Pancreas (tissue), 10 donors: ENCODE data around the gene FOXP2. TPM values are rescaled to one million over a fixed set of nuclear protein-coding genes. Genes with fewer than 3 reads are reported as not detected.

ENCODE experiments used
- ATAC-seq, 4 donors: fragments of 200-7000 bp; cut with Tn5 transposase; one replicate each; pipeline versions ENCODE4 v1.8.0 to v1.9.1; 2020; ENCODE audit warnings: mild to moderate bottlenecking in 4 of 4, moderate library complexity in 4 of 4
- DNase-seq, 6 donors: peaks; one replicate each; pipeline ENCODE4 v3.0.0-alpha.2; 2020
- FAIRE-seq: peaks from 2 replicates; lab custom pipeline; 2012; peaks lifted over from hg19 to GRCh38; lab: Jason Lieb, UNC
- H3K27ac ChIP-seq, 4 donors: fragments of 200-600 bp; sonication (generic); 1 replicate in 3 of 4; 2 replicates in 1 of 4; pipeline versions ENCODE4 v1.5.0 to v1.8.0; 2020
- H3K27me3 ChIP-seq, 4 donors: fragments of 200-600 bp; one replicate each; pipeline ENCODE4 v1.8.0; 2021
- H3K36me3 ChIP-seq, 3 donors: fragments of 200-600 bp; sonication (generic) in 1 of 3; one replicate each; pipeline versions ENCODE4 v1.5.0 to v1.8.0; 2020 to 2021
- H3K4me1 ChIP-seq, 3 donors: fragments of 200-600 bp; one replicate each; pipeline ENCODE4 v1.8.0; 2021
- H3K4me3 ChIP-seq, 4 donors: fragments of 200-600 bp; sonication (generic) in 2 of 4; one replicate each; pipeline versions ENCODE4 v1.5.0 to v1.8.0; 2020 to 2021
- H3K9me3 ChIP-seq, 4 donors: fragments of 200-600 bp; one replicate each; pipeline ENCODE4 v1.8.0; 2021
- CTCF ChIP-seq, 4 donors: fragments of 200-600 bp; sonication (generic) in 3 of 4; IDR thresholded peaks; one replicate each; pipeline versions ENCODE4 v1.5.0 to v1.8.0; 2021; ENCODE audit warnings: antibody characterized with exemption in 4 of 4
- WGBS, 2 donors: extraction: QIAGEN DNeasy Blood & Tissue Kit; methylation state at CpG; one replicate each; pipeline ENCODE4 v1.1.7; 2013; 5-methylcytosine and 5-hydroxymethylcytosine counted together
- intact Hi-C, 3 donors: fragments of 100-400 bp; cut with DNase I; formaldehyde crosslinking; loops; one replicate each; pipeline versions ENCODE4 v1.11.1 to v1.14.2; 2022
- polyA plus RNA-seq, 2 donors: library from polyadenylated mRNA; stranded (reverse); fragments of 200-250 nt; gene quantifications; one replicate each; pipeline ENCODE4 v1.2.3, GENCODE V29; 2013
- total RNA-seq, 6 donors: library from RNA; stranded (reverse); fragmentation: NEBNext Ultra II Directional in 4 of 6; extraction: Animal tissue kit (Norgen Biotek cat#: 25700) in 4 of 6; gene quantifications; one replicate each; pipeline versions ENCODE4 v1.2.1 to v1.2.4, GENCODE V29; 2021 to 2023
- donor health status: healthy with polysubstance abuse.
- donor health status: DM: no; HTN: no; CAD: no; lungs with moderate emphysema.
- donor health status: DM: no; HTN: no; CAD: no.
- donor health status: control.
- donor health status: control.
- donor health status: Bipolar disorder and iron deficiency.
- donor health status: DM: yes; HTN: yes; CAD: no.
- donor health status: DM: no; HTN: no; CAD: no.
- donor health status: DM: no; HTN: no; CAD: no.
- donor health status: DM: yes; HTN: yes; CAD: no.

The FOXP2 gene
- total and polyA plus RNA-seq, 8 donors, result 2.7 to 12.6 (median 10.2) TPM

DNA sequence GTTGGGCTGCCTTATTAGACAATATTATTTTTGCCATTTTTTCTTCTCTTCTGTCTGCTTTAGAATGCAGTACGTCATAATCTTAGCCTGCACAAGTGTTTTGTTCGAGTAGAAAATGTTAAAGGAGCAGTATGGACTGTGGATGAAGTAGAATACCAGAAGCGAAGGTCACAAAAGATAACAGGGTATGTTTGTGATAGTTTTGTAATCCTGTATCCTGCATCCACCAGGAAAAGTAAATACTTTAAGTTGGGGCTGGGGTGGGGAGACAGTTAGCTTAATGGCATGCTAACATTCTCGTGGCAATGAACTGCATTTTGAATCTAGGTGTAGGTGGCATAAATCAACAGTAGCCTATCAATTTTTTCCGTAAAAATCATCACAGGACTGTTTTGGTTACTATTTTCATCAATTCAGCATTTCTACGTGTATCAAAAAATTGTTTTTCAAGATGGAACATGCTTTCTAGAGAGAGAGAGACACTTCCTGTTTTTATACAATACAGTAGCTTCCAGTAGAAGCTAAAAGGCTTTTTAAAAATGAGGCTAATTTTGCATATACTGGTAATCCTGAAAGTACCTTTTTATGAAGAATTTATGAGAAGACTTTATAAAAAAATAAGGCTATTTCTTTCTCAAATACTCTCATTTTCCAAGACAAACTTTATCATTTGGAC lies 247.5 kb downstream of the FOXP2 start:
- Histone ChIP-seq H3K4me1 (no peaks in the 10 kb centered on the region), H3K4me3 (no peak overlapping the region), H3K27ac (no peak overlapping the region), H3K9me3 (no peaks in the 10 kb centered on the region), H3K27me3 (no peaks in the 10 kb centered on the region), H3K36me3 (peaks cover 0 to 4% (median 0%) of the 10 kb centered on the region in 3 donors)
- WGBS, 2 donors, result 61 to 74% methylated on average over 6 of the region's 6 CpGs
- intact Hi-C loops, result no loop called here
- no peak for TF ChIP-seq CTCF (IDR thresholded peaks at IDR 0.05)
- FAIRE-seq (no peak), DNase-seq (no peak), ATAC-seq (no peak)

DNA sequence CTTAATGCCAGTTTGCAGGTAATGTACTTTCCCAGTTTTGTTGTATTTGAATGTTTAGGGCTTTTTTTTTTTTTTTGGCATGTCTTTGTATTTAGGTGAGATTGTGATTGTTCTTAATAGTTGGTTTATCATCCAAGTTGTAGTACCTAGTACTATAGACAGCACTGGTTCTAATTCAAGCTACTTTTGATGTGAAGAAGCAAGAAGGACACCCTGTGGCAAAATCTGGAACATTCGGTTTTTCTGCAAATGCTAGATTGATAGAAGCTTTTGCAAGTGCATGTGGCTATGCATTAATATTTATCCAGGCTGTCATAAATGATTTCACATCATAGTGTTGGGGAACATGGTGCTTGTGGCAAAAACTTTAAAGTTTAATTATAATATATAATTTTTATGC lies 248.9 kb downstream of the FOXP2 start:
- intact Hi-C loops, result no loop called here
- H3K4me3 ChIP-seq, result no peak overlapping the region
- no peaks in the 10 kb centered on the region for H3K9me3 ChIP-seq
- H3K36me3 ChIP-seq, result peaks cover 0 to 4% (median 0%) of the 10 kb centered on the region in 3 donors
- H3K27ac ChIP-seq, result no peak overlapping the region
- no peaks in the 10 kb centered on the region for H3K4me1 ChIP-seq
- ATAC-seq, result peak in 1 of 4 donors; percentile 56
- no peak for DNase-seq
- no peaks in the 10 kb centered on the region for H3K27me3 ChIP-seq
- no peak for FAIRE-seq
- 54 to 61% methylated on average over 1 of the region's 1 CpG for WGBS, 2 donors
- TF ChIP-seq CTCF (IDR thresholded peaks at IDR 0.05), result no peak

- ATAC-seq (no peak), FAIRE-seq (no peak), DNase-seq (no peak)
- no peaks in the 10 kb centered on the region for H3K36me3 ChIP-seq
- no peaks in the 10 kb centered on the region for H3K4me1 ChIP-seq
- H3K9me3 ChIP-seq, result no peaks in the 10 kb centered on the region
- H3K27ac ChIP-seq, result no peak overlapping the region
- intact Hi-C loops, result no loop called here
- no peak overlapping the region for H3K4me3 ChIP-seq
- no peaks in the 10 kb centered on the region for H3K27me3 ChIP-seq
- TF ChIP-seq CTCF (IDR thresholded peaks at IDR 0.05), result no peak
Observed at GRCh38 chr7:114670676-114671075, 256.1 kb downstream of the FOXP2 start.

GRCh38 chr7:114671563-114672123 lies 257.0 kb downstream of the FOXP2 start:
- intact Hi-C loops, result no loop called here
- no peaks in the 10 kb centered on the region for H3K27me3 ChIP-seq
- no peak overlapping the region for H3K27ac ChIP-seq
- no peak for TF ChIP-seq CTCF (IDR thresholded peaks at IDR 0.05)
- DNase-seq, result no peak
- no peaks in the 10 kb centered on the region for H3K4me1 ChIP-seq
- no peaks in the 10 kb centered on the region for H3K36me3 ChIP-seq
- H3K4me3 ChIP-seq, result no peak overlapping the region
- FAIRE-seq, result no peak
- no peak for ATAC-seq
- no peaks in the 10 kb centered on the region for H3K9me3 ChIP-seq
- 83 to 84% methylated on average over 2 of the region's 2 CpGs for WGBS, 2 donors

GRCh38 chr7:114678116-114678515 lies 263.5 kb downstream of the FOXP2 start:
- FAIRE-seq, result no peak
- H3K36me3 ChIP-seq, result no peaks in the 10 kb centered on the region
- H3K9me3 ChIP-seq, result no peaks in the 10 kb centered on the region
- no peak for DNase-seq
- ATAC-seq, result no peak
- H3K4me3 ChIP-seq, result no peak overlapping the region
- intact Hi-C loops, result no loop called here
- no peak for TF ChIP-seq CTCF (IDR thresholded peaks at IDR 0.05)
- no peaks in the 10 kb centered on the region for H3K4me1 ChIP-seq
- 84 to 86% methylated on average over 2 of the region's 2 CpGs for WGBS, 2 donors
- no peaks in the 10 kb centered on the region for H3K27me3 ChIP-seq
- no peak overlapping the region for H3K27ac ChIP-seq
